Activated naive CD4-positive, alpha-beta T cell (primary cell): ENCODE data around the gene UBD.
A peak's percentile ranks its signal among the peaks of the same experiment; 100 is the strongest.

ENCODE experiments used
- DNase-seq, 4 experiments: peaks; one replicate each; lab custom pipeline; 2025; lab: John Stamatoyannopoulos, UW

UBD gene

DNA sequence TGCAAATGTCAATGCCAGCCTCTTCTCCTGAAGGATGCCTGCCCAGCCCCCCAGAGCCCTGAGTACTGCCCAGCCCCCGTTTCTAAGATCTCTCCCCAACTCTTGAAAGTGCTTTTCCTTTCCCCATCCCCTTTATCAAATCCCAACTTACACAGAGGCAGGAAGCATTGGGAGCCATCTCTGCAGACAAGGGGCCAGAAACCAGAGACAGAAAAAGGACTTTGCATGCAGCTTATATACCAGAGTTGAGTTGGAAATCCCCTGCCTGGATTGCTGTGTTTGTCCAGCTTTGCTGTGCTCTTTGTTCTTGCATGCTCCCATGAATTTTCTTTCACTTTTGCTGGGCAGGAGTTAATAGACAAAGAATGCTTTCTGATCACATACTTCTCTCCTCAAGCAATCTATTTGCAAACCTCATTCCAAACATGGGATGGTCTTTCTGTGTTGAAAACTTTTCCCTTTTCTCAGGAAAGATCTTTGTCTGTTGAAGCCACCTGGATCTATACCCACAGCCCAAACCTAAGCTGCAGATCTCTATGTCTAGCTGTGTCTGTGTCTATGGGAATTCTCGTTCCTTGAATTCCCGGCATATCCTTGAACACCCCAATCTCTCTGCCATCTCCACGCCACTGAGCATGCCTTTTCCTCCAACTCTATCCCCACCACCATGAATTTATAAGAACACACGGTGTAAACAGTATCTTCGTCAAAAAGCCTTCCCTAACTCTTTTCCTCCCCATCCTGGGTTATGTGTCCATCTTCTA lies at the start of gene UBD:
UBD (minus strand) TSS at position 209 of the 764 bp plus-strand sequence; CDS start at position 178, 31 bp downstream.
- DNase-seq: no peak

GRCh38 chr6:29608131-29608530 lies 48.6 kb upstream of the UBD start:
- no peak for DNase-seq

DNA sequence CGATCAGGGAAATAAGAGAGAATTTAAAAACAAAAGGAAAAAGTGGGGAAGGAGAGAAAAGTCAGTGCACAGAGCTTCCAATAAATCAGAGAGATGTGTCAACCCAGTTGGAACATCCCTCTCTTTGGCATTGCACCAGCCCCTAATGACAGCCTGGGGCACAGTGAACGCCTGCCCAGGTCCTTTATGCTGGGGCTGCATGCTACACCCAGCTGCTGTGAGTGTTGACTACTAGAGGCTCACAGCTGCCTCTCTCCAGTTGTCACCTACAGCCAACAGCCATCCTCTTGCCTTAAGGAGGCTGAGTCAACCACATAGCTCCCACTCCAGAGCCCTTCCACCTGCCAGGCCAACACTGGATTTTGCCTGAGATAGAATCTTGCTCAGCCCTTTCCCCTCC lies 44.4 kb upstream of the UBD start:
- no peak for DNase-seq

DNA sequence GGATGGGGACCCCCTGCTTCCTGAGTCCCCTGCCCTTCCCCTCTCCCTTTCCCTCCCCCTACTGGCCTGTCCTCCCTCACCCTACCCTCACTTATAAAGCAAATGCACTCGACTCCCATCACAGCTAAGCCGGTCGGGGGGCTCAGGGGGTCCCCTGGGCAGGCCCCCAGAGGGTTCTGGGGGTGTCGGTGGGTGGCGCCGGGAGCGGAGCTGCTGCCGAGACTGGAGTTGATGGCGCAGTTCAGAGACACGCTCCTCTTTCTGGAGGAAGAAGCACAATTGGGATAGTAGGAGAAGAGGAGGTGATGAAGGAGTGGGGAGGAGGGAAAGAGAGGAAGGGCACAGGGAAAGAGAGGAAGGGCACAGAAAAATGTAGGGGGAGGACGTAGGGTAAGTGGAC lies 43.9 kb upstream of the UBD start:
- DNase-seq: no peak

- no peak for DNase-seq
Measured at GRCh38 chr6:29602564-29603361, 43.2 kb upstream of the UBD start.

DNA sequence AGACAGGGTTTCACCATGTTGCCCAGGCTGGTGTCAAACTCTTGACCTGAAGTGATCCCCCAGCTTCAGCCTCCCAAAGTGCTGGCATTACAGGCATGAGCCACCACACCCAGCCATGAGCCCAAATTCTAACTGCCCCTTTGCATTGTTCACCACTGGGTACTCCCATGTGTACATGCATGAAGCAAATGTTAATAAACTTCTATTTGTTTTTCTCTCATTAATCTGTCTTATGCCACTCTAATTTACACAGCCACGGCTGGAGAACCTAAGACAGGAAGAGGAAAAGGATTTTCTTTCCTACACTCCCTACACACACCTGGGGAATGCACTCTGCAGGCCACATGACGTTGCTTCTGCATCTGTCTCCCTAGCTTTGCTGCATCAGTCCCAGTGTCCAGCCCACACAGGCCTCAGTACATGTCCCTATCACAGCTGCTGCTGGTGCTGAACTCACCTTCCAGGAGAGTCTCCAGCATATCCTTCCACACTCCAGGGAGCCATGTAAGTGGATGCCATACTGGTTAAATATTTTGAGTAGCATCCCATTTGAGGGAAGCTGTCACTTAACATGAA lies 38.7 kb upstream of the UBD start:
- no peak for DNase-seq

DNA sequence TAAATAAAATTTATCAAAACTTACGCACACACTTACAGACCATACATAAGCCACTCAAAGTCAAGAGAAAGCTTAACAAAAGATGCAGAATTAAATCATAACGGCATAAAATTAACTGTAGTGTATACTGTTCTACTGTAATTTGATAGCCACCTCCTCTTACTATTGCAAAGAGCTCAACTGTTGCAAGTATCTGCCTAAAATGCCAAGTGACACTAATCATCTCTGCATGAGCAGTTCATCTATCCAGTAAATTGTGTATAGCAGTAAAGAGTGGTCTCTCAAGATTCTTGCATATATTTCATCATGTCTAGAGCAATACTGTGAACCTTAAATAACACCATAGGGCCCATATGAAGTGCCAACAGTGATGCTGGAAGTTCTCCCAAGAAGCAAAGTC lies 37.7 kb upstream of the UBD start:
- no peak for DNase-seq

DNA sequence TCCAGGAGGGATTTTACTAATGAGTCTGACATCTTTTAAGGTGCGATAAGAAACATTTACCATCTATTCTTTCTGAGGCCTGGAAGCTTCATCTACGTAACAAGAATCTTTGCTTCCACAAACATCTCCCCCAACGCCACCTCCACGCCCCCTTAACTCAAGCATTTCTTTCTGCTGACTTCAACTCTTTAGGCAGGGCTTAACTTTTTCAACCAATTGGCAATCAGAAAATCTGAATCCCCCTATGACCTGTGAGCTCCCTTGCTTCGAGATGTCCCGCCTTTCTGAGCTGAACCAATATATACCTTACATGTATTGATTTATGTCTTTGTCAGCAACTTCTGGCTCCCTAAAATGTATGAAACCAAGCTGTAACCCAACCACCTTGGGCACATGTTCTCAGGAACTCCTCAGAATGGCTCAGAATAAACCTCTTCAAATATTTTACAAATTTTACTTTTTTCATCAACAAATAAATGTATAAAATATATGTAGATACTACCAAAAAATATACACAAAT lies 36.9 kb upstream of the UBD start:
- DNase-seq: no peak

GRCh38 chr6:29593199-29593855 lies 33.8 kb upstream of the UBD start:
- DNase-seq: no peak

- DNase-seq: no peak
Measured at GRCh38 chr6:29591677-29592076, 32.1 kb upstream of the UBD start.

- DNase-seq: no peak
Measured at GRCh38 chr6:29590218-29590808, 30.8 kb upstream of the UBD start.

DNA sequence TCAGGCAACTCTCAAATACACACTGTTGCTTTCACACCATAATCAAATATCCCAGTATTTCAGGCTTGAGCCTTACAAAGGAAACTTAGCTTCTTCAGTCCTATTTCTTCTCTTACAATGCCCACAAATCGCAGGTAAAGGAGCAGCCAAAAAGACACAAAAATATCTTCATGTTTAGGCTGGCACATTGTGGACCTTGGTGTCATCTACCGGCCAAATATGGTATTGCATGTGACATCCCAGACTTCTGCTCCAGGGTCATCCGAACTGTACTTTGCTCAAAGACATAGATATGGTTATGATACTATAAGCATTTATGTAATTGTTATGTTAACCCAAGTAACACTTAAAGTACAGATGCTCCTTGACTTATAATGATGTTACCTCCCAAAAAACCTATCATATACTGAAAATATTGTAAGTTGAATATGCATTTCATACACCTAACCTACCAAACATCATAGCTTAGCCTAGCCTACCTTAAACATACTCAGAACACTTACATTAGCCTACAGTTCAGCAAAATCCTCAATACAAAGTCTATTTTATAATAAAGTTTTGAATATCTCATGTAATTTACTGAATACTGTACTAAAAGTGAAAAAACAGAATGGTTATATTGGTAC lies 30.0 kb upstream of the UBD start:
- DNase-seq: peak in 2 of 4 experiments; percentile 7 to 20

DNA sequence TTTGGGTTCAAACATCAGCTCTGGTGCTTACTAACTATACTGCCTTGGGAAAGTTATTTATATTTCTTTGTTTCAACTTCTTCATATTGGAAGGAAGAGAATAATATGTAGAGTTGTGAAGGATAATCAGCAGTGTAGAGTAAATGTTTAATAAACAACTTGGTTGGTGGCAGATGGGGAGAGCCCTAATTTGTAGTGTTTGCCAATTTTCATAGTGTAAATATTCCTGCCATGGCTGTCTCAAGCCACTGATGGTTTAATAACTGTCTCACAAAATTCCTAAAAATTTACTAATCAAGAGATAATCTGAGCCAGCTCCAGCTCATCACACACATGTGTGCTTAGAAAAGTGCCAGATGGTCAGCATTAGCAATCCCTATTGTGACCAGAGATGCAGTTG lies 25.3 kb upstream of the UBD start, which contains the start of gene OR2H2:
OR2H2 (plus strand) TSS at position 301 of the 400 bp plus-strand sequence. CDS start 2,824 bp downstream, outside the sequence.
- DNase-seq: no peak

GRCh38 chr6:29577544-29577943 lies 18.0 kb upstream of the UBD start:
- DNase-seq: no peak

DNA sequence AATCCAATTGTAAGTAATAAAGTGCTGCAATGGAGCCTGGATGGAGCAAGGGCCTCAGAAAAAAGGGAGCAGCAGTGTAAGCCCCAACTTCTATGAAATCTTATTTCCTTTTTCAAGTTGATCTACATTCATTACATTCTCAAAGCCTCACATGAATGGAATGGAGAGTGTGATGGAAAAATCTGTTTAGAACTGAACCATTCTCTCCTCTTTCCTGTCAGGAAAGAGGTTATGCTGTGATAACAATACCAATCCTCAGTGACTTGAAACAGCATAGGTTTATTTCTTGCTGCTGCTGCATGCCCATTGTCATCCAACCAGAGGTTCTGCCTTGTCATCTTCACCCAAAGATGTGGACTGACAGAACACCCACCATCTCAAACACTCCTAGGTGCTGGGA lies 16.5 kb upstream of the UBD start:
- no peak for DNase-seq

DNA sequence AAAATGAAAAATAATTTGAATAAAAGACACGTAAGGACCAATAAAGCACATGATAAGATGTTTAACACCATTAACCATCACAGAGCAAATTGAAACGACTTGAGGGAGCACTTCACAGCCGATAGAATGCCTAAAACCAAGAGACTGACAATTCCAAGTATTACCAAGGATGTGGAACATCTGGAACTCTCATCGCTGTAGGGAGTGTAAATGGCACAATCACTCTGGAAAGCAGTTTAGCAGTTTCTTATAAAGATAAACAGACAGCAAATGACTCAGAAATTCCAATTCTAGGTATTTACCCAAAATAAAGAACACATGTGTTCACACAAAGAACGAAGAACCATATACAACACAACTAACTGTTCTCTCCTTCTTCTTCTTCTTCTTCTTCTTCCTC lies 8.5 kb upstream of the UBD start:
- DNase-seq: no peak

- no peak for DNase-seq
Measured at GRCh38 chr6:29567541-29567940, 8.0 kb upstream of the UBD start.

- DNase-seq: no peak
Measured at GRCh38 chr6:29566856-29567255, 7.3 kb upstream of the UBD start.

DNA sequence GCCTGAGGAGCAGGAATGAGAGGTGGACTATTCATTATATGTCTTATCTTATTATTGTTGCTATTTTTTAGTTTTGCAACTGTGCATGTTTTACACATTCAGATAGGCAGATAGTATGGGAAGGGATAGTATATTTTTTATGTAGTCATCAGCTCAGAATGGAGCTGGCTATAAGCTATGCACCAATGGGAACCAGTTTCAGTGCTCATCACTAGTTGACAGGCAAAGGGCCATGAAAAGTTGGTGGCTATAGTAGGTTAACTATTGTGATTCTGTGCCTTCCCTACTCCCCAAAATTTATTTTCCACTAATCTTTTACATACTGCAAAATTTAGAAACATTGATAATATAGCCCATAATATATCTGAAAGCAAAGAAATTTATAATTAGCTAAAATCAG lies 5.3 kb upstream of the UBD start:
- no peak for DNase-seq

DNA sequence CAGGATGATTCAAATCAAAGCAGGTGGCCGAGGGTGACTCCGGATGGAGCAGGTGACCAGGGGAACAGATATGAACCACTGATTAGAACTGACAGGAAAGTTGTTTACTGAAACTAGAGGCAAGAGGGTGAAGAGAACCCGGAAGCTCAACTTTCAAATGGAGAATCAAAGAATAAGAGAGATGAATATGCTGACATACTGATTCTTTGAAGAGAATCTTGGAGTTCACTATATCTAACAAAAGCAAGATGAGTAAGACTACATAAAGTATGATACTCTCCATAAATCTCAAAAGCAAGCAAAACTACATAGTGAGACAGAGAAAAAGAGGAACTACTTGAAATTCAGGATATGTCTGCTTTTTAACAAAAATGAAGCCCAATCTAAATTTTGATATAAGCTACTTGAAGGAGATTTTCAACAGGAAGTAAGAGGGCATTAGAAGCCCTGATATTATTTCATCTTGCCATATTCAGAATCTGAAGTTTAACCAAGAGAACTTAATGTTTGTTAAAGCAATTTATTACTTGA lies 4.0 kb upstream of the UBD start:
- no peak for DNase-seq

- DNase-seq: no peak
Measured at GRCh38 chr6:29561606-29562181, 2.2 kb upstream of the UBD start.
